ENCODE data around the gene AGL. TPM values are rescaled to one million over a fixed set of nuclear protein-coding genes. Genes with fewer than 3 reads are reported as not detected.

Gene AGL
- total RNA-seq (2016; rRNA removed; fragmentation: Illumina TruSeq; extraction: Trizol) = 13.1 and 28.0 TPM in 2 replicates
- total RNA-seq (2016; cell fraction: cytosol; rRNA removed; fragmentation: Illumina TruSeq; extraction: Trizol; ENCODE audit: low read depth) = 1.1 and 1.9 TPM in 2 replicates
- 12.5 and 27.4 TPM in 2 replicates for total RNA-seq (2016; cell fraction: insoluble cytoplasmic fraction; rRNA removed; fragmentation: Illumina TruSeq; extraction: Trizol)
- 4.2 and 4.7 TPM in 2 replicates for total RNA-seq (2016; cell fraction: membrane; rRNA removed; fragmentation: Illumina TruSeq; extraction: Trizol)
- total RNA-seq (2016; cell fraction: nucleus; rRNA removed; fragmentation: Illumina TruSeq; extraction: Trizol) = 15.4 and 17.3 TPM in 2 replicates
- polyA plus RNA-seq (2011; rRNA removed) = 3.9 and 4.3 TPM in 2 replicates
- polyA plus RNA-seq (2011; cell fraction: cytosol; rRNA removed) = 1.2 and 2.1 TPM in 2 replicates
- polyA plus RNA-seq (2011; cell fraction: nucleus; rRNA removed) = 6.2 and 7.1 TPM in 2 replicates
- polyA plus RNA-seq (2012) = 7.7 and 9.8 TPM in 2 replicates
- polyA plus RNA-seq (2016; cell fraction: cytosol; fragmentation: Illumina TruSeq; extraction: Trizol; ENCODE audit: low read depth) = 0.58 and 0.61 TPM in 2 replicates
- polyA plus RNA-seq (2016; cell fraction: insoluble cytoplasmic fraction; fragmentation: Illumina TruSeq; extraction: Trizol; ENCODE audit: low read depth) = 13.4 and 15.7 TPM in 2 replicates
- polyA plus RNA-seq (2016; cell fraction: membrane; fragmentation: Illumina TruSeq; extraction: Trizol; ENCODE audit: low read depth) = 1.3 and 1.5 TPM in 2 replicates
- polyA plus RNA-seq (2016; cell fraction: nucleus; fragmentation: Illumina TruSeq; extraction: Trizol; ENCODE audit: insufficient read depth, low read depth) = 17.2 and 17.6 TPM in 2 replicates
- 5.1 and 7.4 TPM in 2 replicates for polyA minus RNA-seq (2011; rRNA and poly(A)+ RNA removed; ENCODE audit: low replicate concordance)
- polyA minus RNA-seq (2011; cell fraction: cytosol; rRNA and poly(A)+ RNA removed) = 8.9 TPM in 2 replicates
- 19.3 and 22.3 TPM in 2 replicates for polyA minus RNA-seq (2011; cell fraction: nucleus; rRNA and poly(A)+ RNA removed)
- Bru-seq, nascent RNA = percentile 64 among the genes with signal in this experiment
- percentile 79 among the genes with signal in this experiment for BruChase-seq, experiment 1, labeled RNA remaining after a 6-hour chase
- BruChase-seq, experiment 2, labeled RNA remaining after a 2-hour chase = percentile 74 among the genes with signal in this experiment
- long read RNA-seq, experiment 1, full-length matches to known transcripts = 1 of 8 reads
- long read RNA-seq, experiment 1, partial matches to known transcripts = 5 of 8 reads
- long read RNA-seq, experiment 1, other reads (novel, unspliced or antisense) = 2 of 8 reads
- long read RNA-seq, experiment 2, partial matches to known transcripts = 16 of 17 reads
- long read RNA-seq, experiment 2, other reads (novel, unspliced or antisense) = 1 of 17 reads

DNA sequence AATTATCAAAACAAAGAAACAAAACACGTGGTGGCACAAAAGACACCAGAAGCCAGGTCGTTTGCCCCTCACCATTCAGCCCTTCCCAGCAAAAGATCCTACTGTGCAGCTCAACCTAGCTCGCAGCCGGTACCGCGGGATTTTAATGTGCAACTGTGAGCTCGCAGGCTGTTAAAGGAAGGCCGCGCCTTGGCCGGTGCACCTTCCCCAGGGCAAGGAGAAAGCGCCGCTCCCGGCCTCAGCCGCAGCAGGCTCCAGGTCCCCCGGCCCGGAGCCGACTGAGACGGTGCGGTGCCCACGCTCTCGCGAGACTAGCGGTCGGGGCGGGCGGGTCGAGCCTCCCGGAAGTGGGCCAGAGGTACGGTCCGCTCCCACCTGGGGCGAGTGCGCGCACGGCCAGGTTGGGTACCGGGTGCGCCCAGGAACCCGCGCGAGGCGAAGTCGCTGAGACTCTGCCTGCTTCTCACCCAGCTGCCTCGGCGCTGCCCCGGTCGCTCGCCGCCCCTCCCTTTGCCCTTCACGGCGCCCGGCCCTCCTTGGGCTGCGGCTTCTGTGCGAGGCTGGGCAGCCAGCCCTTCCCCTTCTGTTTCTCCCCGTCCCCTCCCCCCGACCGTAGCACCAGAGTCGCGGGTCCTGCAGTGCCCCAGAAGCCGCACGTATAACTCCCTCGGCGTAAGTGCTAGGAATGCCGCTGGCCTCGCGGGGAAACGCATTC is at the start of gene AGL:
AGL (plus strand) TSS at position 618 of the 715 bp plus-strand sequence. CDS start 682 bp downstream, outside the sequence.
- peak within 1 kb of the TSS; percentile 80 for H3K9ac ChIP-seq (ENCODE audit: insufficient read depth, low read depth, low read length)
- POLR2A ChIA-PET = interaction anchor here (0.8 to 2.3 kb wide), 6 partner anchors 9 to 188 kb away, joined by 3 to 10 read pairs (median 4); partner anchors contain the start of gene SLC35A3
- no TSS peak for BruUV-seq (replicated peaks)
- peak within 1 kb of the TSS; percentile 79 to 99 (median 88) for H3K4me3 ChIP-seq (replicated peaks in 1 of 3; ENCODE audit: insufficient read depth in 1 of 3, low read depth in 2 of 3, low read length in 3 of 3)
- 0% methylated on average over 18 of the region's 65 CpGs for WGBS (ENCODE audit: low lambda C conversion rate)
- H3K4me2 ChIP-seq (ENCODE audit: low read depth, low read length) = peak within 1 kb of the TSS; percentile 78
- H3K36me3 ChIP-seq (replicated peaks in 1 of 2; ENCODE audit: control insufficient read depth in 1 of 2, insufficient read depth in 2 of 2, low read length in 2 of 2) = peaks cover 0 to 10% of the 10 kb centered on the region in 2 experiments; a peak in 3 of 5 replicates
- FAIRE-seq (no peak), DNase-seq (ENCODE audit: low spot score) (peak; percentile 78), ATAC-seq (peak; percentile 99)
- peaks cover 29% of the 10 kb centered on the region for H3K4me1 ChIP-seq (ENCODE audit: insufficient read depth, low read length)
- H3K9me3 ChIP-seq (ENCODE audit: low read length) = no peaks in the 10 kb centered on the region
- H3K27ac ChIP-seq (ENCODE audit: extremely low read length, insufficient read depth, low read length) = peak within 1 kb of the TSS; percentile 73
- H3K27me3 ChIP-seq (ENCODE audit: control insufficient read depth in 1 of 2, insufficient read depth in 2 of 2, low read length in 2 of 2) = no peaks in the 10 kb centered on the region; a peak in 1 of 5 replicates
- H2AFZ ChIP-seq (ENCODE audit: low read length) = peak within 1 kb of the TSS; percentile 82
- in situ Hi-C loops (cut with HindIII; ENCODE audit: extremely low pct_ligation_motif_present, low pct_unique_long_range_greater_than_20kb) = no loop called here
- CTCF ChIA-PET (ENCODE audit: low intra/inter-chr PET ratio, low total read pairs) = no interaction called here
- intact Hi-C loops (cut with micrococcal nuclease; ENCODE audit: unreplicated experiment) = loop anchor here (2.0 kb wide), 1 partner anchor 13 kb away; no protein-coding TSS in a partner anchor
- H4K20me1 ChIP-seq (ENCODE audit: insufficient read depth, low read length) = no peaks in the 10 kb centered on the region
- peaks cover 3% of the 10 kb centered on the region for H3K79me2 ChIP-seq (ENCODE audit: insufficient read depth, low read length)
- TF ChIP-seq MAZ (IDR thresholded peaks at IDR 0.05; ENCODE audit: borderline replicate concordance, low read depth, low read length) (no peak), MAZ (CRISPR knock-in tag; IDR thresholded peaks at IDR 0.05; ENCODE audit: low read depth) (peak; percentile 88; the same call in 1 of the 2 replicates), ZSCAN9 (CRISPR knock-in tag; IDR thresholded peaks at IDR 0.05; ENCODE audit: borderline replicate concordance) (peak; percentile 36; the same call in 1 of the 2 replicates), ZNF629 (CRISPR knock-in tag; conservative IDR thresholded peaks at IDR 0.05) (peak; percentile 57), RBM39 (IDR thresholded peaks at IDR 0.05; ENCODE audit: low read depth, low read length, poor library complexity, severe bottlenecking) (peak; percentile 84), NCOA5 (CRISPR knock-in tag; IDR thresholded peaks at IDR 0.05) (no peak), LCORL (IDR thresholded peaks at IDR 0.05) (no peak), LCORL (CRISPR knock-in tag; IDR thresholded peaks at IDR 0.05) (peak; percentile 70; the same call in 1 of the 2 replicates), ZNF180 (CRISPR knock-in tag; IDR thresholded peaks at IDR 0.05; ENCODE audit: borderline replicate concordance, low read depth) (peak; percentile 16; the same call in 1 of the 2 replicates), ZSCAN25 (CRISPR knock-in tag; IDR thresholded peaks at IDR 0.05) (peak; percentile 69; the same call in 1 of the 2 replicates), ZNF563 (CRISPR knock-in tag; IDR thresholded peaks at IDR 0.05) (peak; percentile 74; the same call in 1 of the 2 replicates), ZNF292 (CRISPR knock-in tag; IDR thresholded peaks at IDR 0.05; ENCODE audit: borderline replicate concordance, low read depth) (peak; percentile 80; the same call in 1 of the 2 replicates), SNAPC2 (CRISPR knock-in tag; IDR thresholded peaks at IDR 0.05) (peak; percentile 72), ZBTB20 (CRISPR knock-in tag; IDR thresholded peaks at IDR 0.05; ENCODE audit: borderline replicate concordance, low read depth) (no peak; the same call in 1 of the 2 replicates), ZBTB21 (CRISPR knock-in tag; IDR thresholded peaks at IDR 0.05) (no peak), SP140L (CRISPR knock-in tag; IDR thresholded peaks at IDR 0.05; ENCODE audit: borderline replicate concordance) (no peak), ZNF225 (CRISPR knock-in tag; IDR thresholded peaks at IDR 0.05) (peak; percentile 80; the same call in 1 of the 2 replicates)

Data from HepG2 (cell line).